Epithelial cell of alveolus of lung (primary cell): Measurements from ENCODE around the gene DNTTIP2. TPM values are rescaled to one million over a fixed set of nuclear protein-coding genes. Genes with fewer than 3 reads are reported as not detected.

Experiments used
- total RNA-seq: library from RNA; depleted of rRNA; stranded (reverse); fragments of >200 nt; gene quantifications from 2 replicates; pipeline ENCODE4 v1.2.1, GENCODE V29; 2015

The DNTTIP2 gene, protein sequence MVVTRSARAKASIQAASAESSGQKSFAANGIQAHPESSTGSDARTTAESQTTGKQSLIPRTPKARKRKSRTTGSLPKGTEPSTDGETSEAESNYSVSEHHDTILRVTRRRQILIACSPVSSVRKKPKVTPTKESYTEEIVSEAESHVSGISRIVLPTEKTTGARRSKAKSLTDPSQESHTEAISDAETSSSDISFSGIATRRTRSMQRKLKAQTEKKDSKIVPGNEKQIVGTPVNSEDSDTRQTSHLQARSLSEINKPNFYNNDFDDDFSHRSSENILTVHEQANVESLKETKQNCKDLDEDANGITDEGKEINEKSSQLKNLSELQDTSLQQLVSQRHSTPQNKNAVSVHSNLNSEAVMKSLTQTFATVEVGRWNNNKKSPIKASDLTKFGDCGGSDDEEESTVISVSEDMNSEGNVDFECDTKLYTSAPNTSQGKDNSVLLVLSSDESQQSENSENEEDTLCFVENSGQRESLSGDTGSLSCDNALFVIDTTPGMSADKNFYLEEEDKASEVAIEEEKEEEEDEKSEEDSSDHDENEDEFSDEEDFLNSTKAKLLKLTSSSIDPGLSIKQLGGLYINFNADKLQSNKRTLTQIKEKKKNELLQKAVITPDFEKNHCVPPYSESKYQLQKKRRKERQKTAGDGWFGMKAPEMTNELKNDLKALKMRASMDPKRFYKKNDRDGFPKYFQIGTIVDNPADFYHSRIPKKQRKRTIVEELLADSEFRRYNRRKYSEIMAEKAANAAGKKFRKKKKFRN
- total RNA-seq, result 19.9 and 20.9 TPM in 2 replicates

DNA sequence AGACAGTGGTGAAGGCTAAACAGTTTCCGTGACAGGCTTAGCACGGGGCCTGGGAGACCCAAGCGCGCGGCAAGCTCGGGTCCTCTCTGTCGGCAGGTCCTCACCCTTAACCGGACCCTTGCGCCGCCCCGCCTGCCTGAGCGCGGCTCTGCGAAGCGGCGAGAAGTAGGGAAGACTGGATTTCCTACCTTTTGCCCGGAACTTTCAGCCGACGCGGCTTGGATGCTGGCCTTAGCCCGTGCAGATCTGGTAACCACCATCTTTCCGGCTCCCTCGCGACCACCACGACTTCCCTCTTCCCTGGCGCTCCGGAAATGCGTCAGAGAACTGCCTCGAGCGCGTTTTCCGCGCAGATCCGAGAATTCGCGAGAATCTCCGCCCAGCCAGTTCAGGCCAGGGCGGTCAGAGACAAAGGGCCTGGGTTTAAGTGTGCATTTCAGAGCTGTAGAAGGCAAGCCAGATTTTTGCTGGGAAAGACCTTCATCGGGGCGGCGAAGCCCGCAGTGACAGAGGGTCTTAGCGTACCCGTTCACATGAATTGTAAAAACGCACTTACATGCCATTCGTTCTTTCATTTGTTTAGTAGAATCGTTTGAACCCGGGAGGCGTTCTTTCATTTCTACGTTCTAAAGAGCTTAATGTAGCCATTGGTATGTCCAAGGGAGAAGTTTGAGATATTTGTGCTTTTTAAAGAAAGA is at the start of gene DNTTIP2:
TSS of gene DNTTIP2 (minus strand) at position 318 of the 698 bp plus-strand sequence. CDS start at position 260, 58 bp downstream.

DNA sequence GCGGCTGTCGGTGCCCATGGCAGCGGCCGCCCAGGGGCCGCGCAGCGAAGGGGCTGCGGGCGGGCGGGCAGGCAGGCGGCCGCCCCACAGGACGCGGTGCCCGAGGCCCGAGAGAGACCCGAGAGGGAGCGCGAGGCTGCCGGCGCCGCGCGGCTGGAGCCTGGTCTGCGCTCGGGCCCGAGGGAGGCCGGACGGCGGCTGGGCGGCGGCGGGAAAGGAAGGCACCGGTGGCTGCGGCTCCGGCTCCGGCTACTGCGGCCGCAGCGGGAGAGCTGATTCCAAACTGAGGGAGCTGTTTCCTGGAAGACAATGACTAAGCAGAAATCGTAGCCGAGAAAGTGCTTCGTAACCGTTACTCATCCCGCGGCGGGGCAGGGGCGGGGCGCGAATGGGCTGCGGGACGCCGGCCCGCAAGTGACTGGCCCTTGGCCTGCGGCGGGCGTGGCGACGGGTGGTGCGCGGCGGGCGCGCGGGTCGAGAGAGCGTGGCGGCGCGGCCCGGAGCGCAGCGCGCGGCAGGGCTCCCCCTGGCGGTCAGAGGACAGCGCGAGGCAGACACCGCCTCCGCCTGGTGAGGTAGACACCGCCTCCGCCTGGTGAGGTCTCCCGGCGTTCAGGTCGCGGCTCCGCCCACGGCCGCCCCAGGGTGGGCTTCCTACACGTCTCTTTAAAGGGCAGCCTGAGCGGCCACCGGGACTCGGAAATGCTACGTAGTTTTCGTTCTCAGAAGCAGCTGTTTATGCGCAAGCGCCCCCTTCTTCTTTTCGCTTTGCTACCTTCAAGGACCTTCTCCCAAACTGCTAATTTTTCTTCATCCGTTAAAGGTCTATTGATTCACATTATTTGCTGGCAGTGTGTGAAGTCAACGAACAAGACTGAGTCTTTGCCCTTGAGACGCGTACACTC is 30.4 kb upstream of the DNTTIP2 start, which contains the start of gene GCLM:
TSS of gene GCLM (minus strand) at position 285 of the 905 bp plus-strand sequence. CDS start at position 18, 267 bp downstream.

Other genes with a start within 250 kb of the DNTTIP2 start
- gene BCAR3, start 197.4 kb downstream of the DNTTIP2 start, total RNA-seq, result 8.7 and 32.8 TPM in 2 replicates
- gene GCLM, start 30.2 kb upstream of the DNTTIP2 start, total RNA-seq, result 13.7 and 18.9 TPM in 2 replicates
- gene ABCA4, start 241.9 kb upstream of the DNTTIP2 start, total RNA-seq, result 0.52 and 1.4 TPM in 2 replicates